IPS-15b (cell line): ENCODE data around the gene GDF7.

Source experiments
- H3K27me3 ChIP-seq: one replicate; pipeline ENCODE4 v1.6.1; 2013; ENCODE audit warnings: low read length; ENCODE audit not compliant: control insufficient read depth, insufficient read depth
- H3K36me3 ChIP-seq: one replicate; pipeline ENCODE4 v1.6.1; 2013; ENCODE audit warnings: low read length; ENCODE audit not compliant: control insufficient read depth, insufficient read depth
- H3K4me1 ChIP-seq: one replicate; pipeline ENCODE4 v1.6.1; 2013; ENCODE audit warnings: mild to moderate bottlenecking, low read length; ENCODE audit not compliant: control insufficient read depth, insufficient read depth
- H3K4me3 ChIP-seq: one replicate; pipeline ENCODE4 v1.5.1; 2013; ENCODE audit warnings: low read depth, low read length
- H3K9ac ChIP-seq: one replicate; pipeline ENCODE4 v1.6.1; 2013; ENCODE audit warnings: low read depth, mild to moderate bottlenecking, low read length
- H3K9me3 ChIP-seq: one replicate; pipeline ENCODE4 v1.6.1; 2013; ENCODE audit warnings: mild to moderate bottlenecking, low read length; ENCODE audit not compliant: control insufficient read depth, insufficient read depth

Gene GDF7

GRCh38 chr2:20657522-20658235 lies 9.3 kb upstream of the GDF7 start:
- H3K27me3 ChIP-seq = peaks cover 15% of the 10 kb centered on the region

GRCh38 chr2:20660506-20661420 lies 6.2 kb upstream of the GDF7 start:
- Histone ChIP-seq H3K9me3 (no peaks in the 10 kb centered on the region), H3K27me3 (peaks cover 43% of the 10 kb centered on the region), H3K9ac (no peak overlapping the region), H3K36me3 (no peaks in the 10 kb centered on the region), H3K4me3 (no peak overlapping the region), H3K4me1 (peaks cover 3% of the 10 kb centered on the region)

More at GRCh38 chr2:20657522-20658235, 9.3 kb upstream of the GDF7 start:
- Histone ChIP-seq H3K9me3 (no peaks in the 10 kb centered on the region), H3K36me3 (no peaks in the 10 kb centered on the region), H3K9ac (no peak overlapping the region), H3K4me3 (no peak overlapping the region), H3K4me1 (peaks cover 3% of the 10 kb centered on the region)

- Histone ChIP-seq H3K27me3 (peaks cover 50% of the 10 kb centered on the region), H3K4me1 (peaks cover 3% of the 10 kb centered on the region), H3K4me3 (no peak overlapping the region), H3K9me3 (no peaks in the 10 kb centered on the region), H3K9ac (no peak overlapping the region), H3K36me3 (no peaks in the 10 kb centered on the region)
These were observed 5.3 kb upstream of the GDF7 start for GRCh38 chr2:20661421-20662307.

GRCh38 chr2:20662308-20662937 lies 4.5 kb upstream of the GDF7 start:
- H3K27me3 ChIP-seq = peaks cover 50% of the 10 kb centered on the region
- no peak overlapping the region for H3K4me3 ChIP-seq
- H3K36me3 ChIP-seq = no peaks in the 10 kb centered on the region
- no peak overlapping the region for H3K9ac ChIP-seq
- H3K4me1 ChIP-seq = peaks cover 3% of the 10 kb centered on the region
- no peaks in the 10 kb centered on the region for H3K9me3 ChIP-seq

GRCh38 chr2:20663196-20664070 lies 3.5 kb upstream of the GDF7 start:
- H3K36me3 ChIP-seq = no peaks in the 10 kb centered on the region
- H3K4me1 ChIP-seq = peaks cover 3% of the 10 kb centered on the region
- H3K27me3 ChIP-seq = peaks cover 59% of the 10 kb centered on the region
- no peak overlapping the region for H3K9ac ChIP-seq
- no peaks in the 10 kb centered on the region for H3K9me3 ChIP-seq
- no peak overlapping the region for H3K4me3 ChIP-seq

- peaks cover 65% of the 10 kb centered on the region for H3K27me3 ChIP-seq
- H3K36me3 ChIP-seq = no peaks in the 10 kb centered on the region
- peaks cover 3% of the 10 kb centered on the region for H3K4me1 ChIP-seq
- no peak overlapping the region for H3K9ac ChIP-seq
- H3K4me3 ChIP-seq = no peak overlapping the region
- H3K9me3 ChIP-seq = no peaks in the 10 kb centered on the region
These were observed 2.9 kb upstream of the GDF7 start for GRCh38 chr2:20664071-20664390.

- H3K27me3 ChIP-seq = peaks cover 71% of the 10 kb centered on the region
- H3K36me3 ChIP-seq = no peaks in the 10 kb centered on the region
- H3K4me3 ChIP-seq = peak overlapping the region; percentile 72
- H3K9ac ChIP-seq = no peak overlapping the region
- peaks cover 3% of the 10 kb centered on the region for H3K4me1 ChIP-seq
- no peaks in the 10 kb centered on the region for H3K9me3 ChIP-seq
These were observed 2.3 kb upstream of the GDF7 start for GRCh38 chr2:20664431-20665242.

- no peaks in the 10 kb centered on the region for H3K36me3 ChIP-seq
- H3K27me3 ChIP-seq = peaks cover 77% of the 10 kb centered on the region
- H3K4me3 ChIP-seq = peak overlapping the region; percentile 72
- H3K9me3 ChIP-seq = no peaks in the 10 kb centered on the region
- H3K4me1 ChIP-seq = peaks cover 3% of the 10 kb centered on the region
- H3K9ac ChIP-seq = no peak overlapping the region
These were observed 1.5 kb upstream of the GDF7 start for GRCh38 chr2:20665243-20666004.

- H3K27me3 ChIP-seq = peaks cover 77% of the 10 kb centered on the region
These were observed 990 bp upstream of the GDF7 start for GRCh38 chr2:20666005-20666303.

GRCh38 chr2:20667151-20667530 lies 197 bp downstream of the GDF7 start:
- H3K9me3 ChIP-seq = no peaks in the 10 kb centered on the region
- no peaks in the 10 kb centered on the region for H3K36me3 ChIP-seq
- H3K9ac ChIP-seq = no peak overlapping the region
- H3K4me3 ChIP-seq = peak overlapping the region; percentile 53
- no peaks in the 10 kb centered on the region for H3K4me1 ChIP-seq
- peaks cover 80% of the 10 kb centered on the region for H3K27me3 ChIP-seq

More at GRCh38 chr2:20666005-20666303, 990 bp upstream of the GDF7 start:
- Histone ChIP-seq H3K36me3 (no peaks in the 10 kb centered on the region), H3K9ac (peak overlapping the region; percentile 65), H3K4me3 (peak overlapping the region; percentile 72), H3K9me3 (no peaks in the 10 kb centered on the region), H3K4me1 (peaks cover 3% of the 10 kb centered on the region)
